Measurements from ENCODE around the gene TCP11L2.

- TF ChIP-seq CTCF (IDR thresholded peaks at IDR 0.05; ENCODE audit: low read length), result no peak
- no peak for TF ChIP-seq EZH2 (optimal IDR thresholded peaks at IDR 0.05; ENCODE audit: low read depth, low read length)
These were observed 18.0 kb upstream of the TCP11L2 start for GRCh38 chr12:106284358-106285105.
